ENCODE data around the gene GRM4.

Gene GRM4

DNA sequence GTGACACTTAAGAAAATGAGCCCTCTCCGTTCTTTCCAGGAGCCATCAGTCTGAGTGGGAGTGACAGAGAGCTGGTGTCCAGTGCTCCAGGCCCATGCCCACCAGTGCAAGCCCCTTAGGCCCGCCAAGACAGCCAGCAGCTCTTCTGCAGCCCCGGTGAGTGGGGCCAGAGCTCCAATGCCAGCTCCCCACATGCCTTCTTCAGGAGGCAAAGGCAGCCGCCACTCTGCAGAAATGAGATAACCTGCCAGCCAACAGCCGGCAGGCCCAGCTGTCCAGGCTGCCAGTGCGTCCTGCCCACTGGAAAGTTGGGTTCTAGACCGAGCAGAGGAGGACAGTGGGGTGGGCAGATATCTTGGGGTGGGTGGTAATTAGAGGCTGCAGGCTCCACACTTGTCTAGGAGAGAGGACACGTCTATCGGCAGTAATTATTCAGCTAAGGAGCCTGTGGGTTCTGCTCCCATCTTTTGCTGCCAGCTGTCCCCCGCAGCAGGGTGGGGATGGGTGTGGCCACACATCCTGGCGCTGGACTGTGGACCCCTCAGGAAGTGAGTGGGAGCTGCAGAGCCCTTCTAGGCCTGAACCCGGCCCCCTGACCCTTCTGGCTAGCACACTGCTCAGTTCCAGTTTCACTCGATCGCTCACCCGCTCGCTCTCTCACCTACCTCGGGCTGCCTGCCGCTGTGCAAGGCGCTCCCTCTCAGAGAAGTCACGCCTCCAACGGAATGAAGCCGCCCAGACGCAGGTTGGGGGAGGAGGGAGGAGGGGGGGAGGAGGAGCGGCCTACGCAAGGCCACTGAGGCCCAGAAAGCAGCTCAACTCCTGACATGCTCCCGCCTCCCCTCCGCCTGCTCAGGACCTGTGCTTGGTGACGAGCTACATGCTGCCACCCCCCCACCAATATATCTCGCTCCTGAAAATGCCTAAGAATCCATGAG, 3.6 kb downstream of the GRM4 start:
- peak; percentile 67 for DNase-seq

- no peak for DNase-seq
Measured at GRCh38 chr6:34140075-34140474, 5.8 kb downstream of the GRM4 start.

DNA sequence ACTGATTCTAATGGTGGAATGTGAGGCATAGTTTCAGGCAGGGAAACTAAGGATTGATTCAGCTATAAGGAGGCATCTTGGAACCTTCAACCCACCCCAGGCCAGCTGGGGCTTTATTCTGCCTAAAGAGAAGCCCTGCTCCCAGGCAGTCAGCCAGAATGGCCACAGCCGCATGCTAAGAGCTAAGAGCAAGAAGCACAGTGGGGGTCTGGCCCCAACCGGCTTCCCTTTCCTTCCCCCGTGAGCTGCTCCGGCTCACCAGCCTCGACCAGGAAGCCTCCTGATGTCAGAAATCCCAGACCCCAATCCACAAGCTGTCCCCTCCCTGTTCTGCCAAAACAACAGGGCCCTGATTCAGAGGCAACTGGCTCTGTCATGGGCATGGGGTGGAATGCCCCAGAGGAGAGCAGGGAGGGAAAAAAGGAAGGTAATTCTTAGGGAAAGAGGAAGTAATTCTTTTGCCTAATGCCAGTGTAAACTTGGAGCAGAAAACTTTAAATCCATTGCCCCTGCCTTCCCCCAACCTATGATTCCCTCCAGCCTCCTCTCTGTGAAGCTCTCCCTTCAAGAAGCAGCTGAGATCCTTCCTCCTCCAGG, 6.9 kb downstream of the GRM4 start:
- no peak for DNase-seq

- DNase-seq, result no peak
Measured at GRCh38 chr6:34138191-34138590, 7.7 kb downstream of the GRM4 start.

GRCh38 chr6:34135541-34135940, 10.3 kb downstream of the GRM4 start:
- no peak for DNase-seq

GRCh38 chr6:34132486-34133185, 13.3 kb downstream of the GRM4 start:
- no peak for DNase-seq

DNA sequence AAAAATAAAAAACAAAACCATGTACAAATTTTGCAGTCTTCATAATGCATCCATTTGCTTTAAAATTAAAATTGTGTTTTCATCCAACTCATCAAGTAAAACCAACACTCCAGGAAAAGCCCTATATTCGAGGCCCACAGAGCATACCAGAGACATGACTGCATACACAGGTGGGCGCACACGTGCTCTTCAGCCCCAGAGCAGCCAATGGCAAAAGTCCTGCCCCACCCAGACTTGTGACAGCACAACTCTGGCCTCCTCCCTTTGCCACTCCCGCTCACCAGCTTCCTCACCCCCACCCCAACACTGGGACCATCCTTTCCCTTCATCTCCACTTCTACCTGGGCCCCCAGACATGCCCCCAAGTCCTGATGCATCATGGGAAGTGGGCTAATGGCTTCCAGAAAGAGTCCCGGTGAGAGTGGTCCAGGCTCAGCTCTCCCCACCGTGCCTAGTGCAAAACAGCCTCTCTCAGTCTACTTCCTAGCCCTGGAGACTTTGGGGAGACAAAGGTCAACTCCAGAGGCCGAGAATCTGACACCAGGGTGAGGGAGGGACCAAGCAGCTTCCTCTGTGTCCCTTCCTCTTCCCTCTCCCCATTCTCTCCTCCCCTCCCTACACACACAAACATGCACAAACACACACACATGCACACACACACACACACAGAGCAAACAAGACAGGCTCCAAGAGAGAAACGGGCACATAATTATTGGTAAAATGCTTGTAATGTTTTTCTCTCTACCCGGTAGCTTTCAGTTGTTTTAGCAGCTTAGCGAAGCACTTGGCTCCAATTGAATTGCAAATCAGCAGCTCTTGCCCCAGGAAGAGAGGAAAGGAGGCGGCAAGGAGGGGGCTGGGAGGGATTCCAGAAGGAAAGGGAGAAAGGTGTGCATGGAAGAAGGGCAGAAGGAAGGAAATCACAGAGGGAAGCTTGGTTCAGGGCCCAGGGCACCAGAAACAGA, 14.3 kb downstream of the GRM4 start:
- DNase-seq, result no peak

GRCh38 chr6:34130862-34131261, 15.0 kb downstream of the GRM4 start:
- no peak for DNase-seq

GRCh38 chr6:34129753-34130152, 16.1 kb downstream of the GRM4 start:
- no peak for DNase-seq

GRCh38 chr6:34128045-34128444, 17.8 kb downstream of the GRM4 start:
- peak; percentile 59 for DNase-seq

DNA sequence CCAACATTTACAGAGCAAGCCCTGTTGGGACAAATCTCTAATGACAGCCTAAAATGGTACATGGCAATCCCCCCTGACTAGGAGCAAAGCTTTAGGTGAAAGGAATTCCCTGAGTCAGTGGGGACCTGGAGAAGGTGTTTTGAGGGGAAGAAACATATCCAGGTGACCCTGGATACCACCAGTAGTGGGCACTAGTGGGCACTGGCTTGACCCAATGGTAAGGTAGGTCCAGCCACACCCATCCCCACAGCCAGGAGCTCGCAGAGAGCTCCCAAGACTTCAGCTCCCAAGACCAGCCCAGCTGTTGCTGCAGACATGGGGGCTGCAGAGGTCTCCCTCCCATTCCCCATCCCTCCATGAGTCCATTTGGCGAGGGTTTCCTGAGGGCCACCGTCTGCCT, 19.5 kb downstream of the GRM4 start:
- DNase-seq, result no peak

GRCh38 chr6:34125939-34126338, 19.9 kb downstream of the GRM4 start:
- no peak for DNase-seq

DNA sequence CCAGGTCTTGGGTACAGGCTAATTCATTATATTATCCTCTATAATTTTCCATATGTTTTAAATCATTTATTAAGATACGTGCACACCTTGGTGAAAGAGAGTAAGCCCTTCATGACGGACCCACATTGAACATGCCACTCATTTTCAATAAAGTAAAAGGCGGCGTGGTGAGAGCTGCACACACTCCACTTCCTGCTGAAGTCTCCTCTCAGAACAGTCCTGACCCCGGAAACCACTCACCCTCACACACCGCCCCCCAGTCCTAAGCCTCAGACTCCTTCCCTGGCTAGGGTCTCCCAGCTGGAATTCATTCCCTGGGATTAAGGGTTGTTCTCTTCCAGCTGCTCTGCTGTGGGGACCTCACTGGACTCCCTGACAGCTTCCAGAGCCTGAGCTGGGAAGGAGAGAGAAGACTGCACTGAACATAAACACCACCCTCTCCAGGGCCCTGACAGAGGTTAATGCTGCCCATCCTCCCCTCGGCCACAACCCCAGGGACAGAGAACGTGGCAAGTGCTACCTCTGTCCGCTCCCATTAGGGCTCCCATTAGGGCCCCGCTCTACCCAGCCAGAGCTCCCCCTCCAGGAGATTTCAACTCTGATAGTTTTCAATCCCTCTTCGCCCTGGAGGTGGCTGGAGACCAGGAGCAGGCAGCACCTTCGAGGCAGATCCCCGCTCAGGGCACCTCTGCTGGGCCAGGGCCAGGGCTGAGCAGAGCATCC, 24.8 kb downstream of the GRM4 start:
- DNase-seq, result no peak

DNA sequence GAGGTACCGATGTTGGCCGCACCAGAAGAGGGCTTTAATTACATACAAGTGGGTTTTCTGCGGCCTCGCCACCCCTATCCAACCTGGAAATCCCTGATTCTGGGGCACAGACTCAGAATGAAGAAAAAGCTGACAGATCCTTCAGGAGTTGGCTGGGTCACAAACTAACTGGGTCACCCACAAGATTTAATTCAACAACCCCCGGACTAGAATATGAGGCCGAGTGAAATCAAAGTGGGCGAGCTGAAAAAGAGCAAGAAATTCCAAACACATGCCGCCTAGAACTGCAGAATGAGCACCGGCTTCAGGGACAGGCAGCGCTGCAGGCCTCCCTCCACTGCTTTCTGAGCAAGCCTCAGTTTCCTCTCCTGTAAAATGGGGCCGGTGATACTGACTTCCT, 30.0 kb downstream of the GRM4 start:
- no peak for DNase-seq

- no peak for DNase-seq
Measured at GRCh38 chr6:34115403-34115795, 30.5 kb downstream of the GRM4 start.

- DNase-seq, result no peak
Measured at GRCh38 chr6:34114695-34115402, 31.0 kb downstream of the GRM4 start.

- DNase-seq, result no peak
Measured at GRCh38 chr6:34113532-34113931, 32.4 kb downstream of the GRM4 start.

- no peak for DNase-seq
Measured at GRCh38 chr6:34112126-34112525, 33.8 kb downstream of the GRM4 start.

- DNase-seq, result no peak
Measured at GRCh38 chr6:34110610-34111009, 35.3 kb downstream of the GRM4 start.

DNA sequence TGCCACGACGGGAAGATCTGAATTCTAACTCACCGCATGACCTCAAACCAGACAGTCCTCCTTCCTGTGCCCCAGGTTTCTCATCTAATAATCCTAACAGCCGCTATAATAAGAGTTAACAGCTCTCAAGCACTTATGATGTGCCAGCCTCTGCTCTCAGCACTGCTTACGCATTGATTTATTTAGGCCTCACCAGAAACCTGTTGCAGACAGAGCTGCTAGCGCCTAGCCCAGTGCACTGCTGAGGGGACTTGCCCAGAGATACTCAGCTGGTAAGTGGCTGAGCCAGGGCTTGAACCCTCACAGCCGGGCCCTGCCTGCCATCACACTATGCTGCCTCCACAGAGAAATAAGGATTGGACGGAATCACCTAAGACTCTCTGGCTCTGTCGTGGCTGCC, 37.7 kb downstream of the GRM4 start:
- DNase-seq, result no peak

GRCh38 chr6:34106900-34107299, 39.0 kb downstream of the GRM4 start:
- DNase-seq, result no peak
